Stimulated activated naive CD8-positive, alpha-beta T cell treated with anti-CD3 and anti-CD28 coated beads, Interleukin-15, Interleukin-2, amounts not matched to agents 100 ng/mL and 50 ng/mL, for 24 hours (primary cell): Measurements from ENCODE around the gene NACA.

ENCODE experiments used
- H3K27ac Mint-ChIP-seq: one replicate; pipeline ENCODE4 v1.8.0; 2021; ENCODE audit warnings: mild to moderate bottlenecking, mixed read lengths
- H3K27me3 Mint-ChIP-seq: one replicate; pipeline ENCODE4 v1.8.0; 2021; ENCODE audit warnings: mixed read lengths
- H3K36me3 Mint-ChIP-seq: one replicate; pipeline ENCODE4 v1.8.0; 2021; ENCODE audit warnings: low read depth, mixed read lengths
- H3K4me1 Mint-ChIP-seq: one replicate; pipeline ENCODE4 v1.8.0; 2021; ENCODE audit warnings: low read depth, mixed read lengths
- H3K4me3 Mint-ChIP-seq: one replicate; pipeline ENCODE4 v1.8.0; 2021; ENCODE audit warnings: mild to moderate bottlenecking, mixed read lengths
- H3K9me3 Mint-ChIP-seq: one replicate; pipeline ENCODE4 v1.8.0; 2021; ENCODE audit warnings: mixed read lengths

The NACA gene

GRCh38 chr12:56687223-56688128, 37.6 kb downstream of the NACA start:
- peak overlapping the region; percentile 100 for H3K27ac Mint-ChIP-seq
- H3K4me1 Mint-ChIP-seq, result peaks cover 37% of the 10 kb centered on the region
- H3K36me3 Mint-ChIP-seq, result peaks cover 38% of the 10 kb centered on the region
- no peaks in the 10 kb centered on the region for H3K27me3 Mint-ChIP-seq
- no peaks in the 10 kb centered on the region for H3K9me3 Mint-ChIP-seq
- peak overlapping the region; percentile 100 for H3K4me3 Mint-ChIP-seq

GRCh38 chr12:56684745-56685359, 40.2 kb downstream of the NACA start:
- peak overlapping the region; percentile 100 for H3K4me3 Mint-ChIP-seq
- no peaks in the 10 kb centered on the region for H3K27me3 Mint-ChIP-seq
- H3K4me1 Mint-ChIP-seq, result peaks cover 60% of the 10 kb centered on the region
- no peaks in the 10 kb centered on the region for H3K9me3 Mint-ChIP-seq
- H3K36me3 Mint-ChIP-seq, result peaks cover 56% of the 10 kb centered on the region
- peak overlapping the region; percentile 87 for H3K27ac Mint-ChIP-seq

GRCh38 chr12:56682323-56682722, 42.8 kb downstream of the NACA start:
- Mint-ChIP-seq H3K4me1 (peaks cover 74% of the 10 kb centered on the region), H3K4me3 (peak overlapping the region; percentile 100)

GRCh38 chr12:56679883-56680575, 45.1 kb downstream of the NACA start:
- peaks cover 81% of the 10 kb centered on the region for H3K4me1 Mint-ChIP-seq
- no peaks in the 10 kb centered on the region for H3K27me3 Mint-ChIP-seq
- H3K9me3 Mint-ChIP-seq, result no peaks in the 10 kb centered on the region
- peak overlapping the region; percentile 25 for H3K4me3 Mint-ChIP-seq
- peak overlapping the region; percentile 78 for H3K27ac Mint-ChIP-seq
- H3K36me3 Mint-ChIP-seq, result peaks cover 68% of the 10 kb centered on the region

More at GRCh38 chr12:56682323-56682722, 42.8 kb downstream of the NACA start:
- no peaks in the 10 kb centered on the region for H3K27me3 Mint-ChIP-seq
- H3K27ac Mint-ChIP-seq, result peak overlapping the region; percentile 85
- no peaks in the 10 kb centered on the region for H3K9me3 Mint-ChIP-seq
- H3K36me3 Mint-ChIP-seq, result peaks cover 72% of the 10 kb centered on the region

GRCh38 chr12:56678852-56679251, 46.2 kb downstream of the NACA start:
- Mint-ChIP-seq H3K27me3 (no peaks in the 10 kb centered on the region), H3K9me3 (no peaks in the 10 kb centered on the region), H3K4me3 (peak overlapping the region; percentile 13), H3K36me3 (peaks cover 61% of the 10 kb centered on the region), H3K27ac (peak overlapping the region; percentile 78), H3K4me1 (peaks cover 75% of the 10 kb centered on the region)

GRCh38 chr12:56677680-56678079, 47.4 kb downstream of the NACA start:
- peak overlapping the region; percentile 57 for H3K27ac Mint-ChIP-seq
- peaks cover 75% of the 10 kb centered on the region for H3K4me1 Mint-ChIP-seq
- H3K9me3 Mint-ChIP-seq, result no peaks in the 10 kb centered on the region
- H3K27me3 Mint-ChIP-seq, result no peaks in the 10 kb centered on the region
- H3K36me3 Mint-ChIP-seq, result peaks cover 66% of the 10 kb centered on the region
- H3K4me3 Mint-ChIP-seq, result peak overlapping the region; percentile 4

- no peak overlapping the region for H3K4me3 Mint-ChIP-seq
- H3K9me3 Mint-ChIP-seq, result no peaks in the 10 kb centered on the region
- peak overlapping the region; percentile 66 for H3K27ac Mint-ChIP-seq
- H3K4me1 Mint-ChIP-seq, result peaks cover 75% of the 10 kb centered on the region
- peaks cover 67% of the 10 kb centered on the region for H3K36me3 Mint-ChIP-seq
- no peaks in the 10 kb centered on the region for H3K27me3 Mint-ChIP-seq
Measured at GRCh38 chr12:56676851-56677580, 48.1 kb downstream of the NACA start.

- no peak overlapping the region for H3K27ac Mint-ChIP-seq
- H3K4me3 Mint-ChIP-seq, result no peak overlapping the region
- no peaks in the 10 kb centered on the region for H3K27me3 Mint-ChIP-seq
- H3K36me3 Mint-ChIP-seq, result peaks cover 71% of the 10 kb centered on the region
- H3K9me3 Mint-ChIP-seq, result no peaks in the 10 kb centered on the region
- H3K4me1 Mint-ChIP-seq, result peaks cover 73% of the 10 kb centered on the region
Measured at GRCh38 chr12:56671608-56672007, 53.5 kb downstream of the NACA start.

GRCh38 chr12:56670836-56671235, 54.3 kb downstream of the NACA start:
- Mint-ChIP-seq H3K36me3 (peaks cover 73% of the 10 kb centered on the region), H3K27ac (peak overlapping the region; percentile 12), H3K9me3 (no peaks in the 10 kb centered on the region), H3K27me3 (no peaks in the 10 kb centered on the region), H3K4me1 (peaks cover 71% of the 10 kb centered on the region), H3K4me3 (no peak overlapping the region)

GRCh38 chr12:56668197-56668457, 57.0 kb downstream of the NACA start:
- H3K4me1 Mint-ChIP-seq, result peaks cover 55% of the 10 kb centered on the region
- H3K27me3 Mint-ChIP-seq, result no peaks in the 10 kb centered on the region
- no peaks in the 10 kb centered on the region for H3K9me3 Mint-ChIP-seq
- peaks cover 81% of the 10 kb centered on the region for H3K36me3 Mint-ChIP-seq
- H3K4me3 Mint-ChIP-seq, result no peak overlapping the region
- peak overlapping the region; percentile 76 for H3K27ac Mint-ChIP-seq
